ENCODE data around the gene RAD18. TPM values are rescaled to one million over a fixed set of nuclear protein-coding genes. Genes with fewer than 3 reads are reported as not detected.

The RAD18 gene
- polyA plus RNA-seq, 1 donor from 2014 or later, result 4.7 TPM

GRCh38 chr3:8837162-8837561 is 126.1 kb downstream of the RAD18 start:
- Histone ChIP-seq H3K9me2 (ENCODE audit: insufficient read depth, low read length) (no peaks in the 10 kb centered on the region), H3K4me3 (ENCODE audit: low read length) (no peak overlapping the region), H3K36me3 (ENCODE audit: insufficient read depth, low read length) (no peaks in the 10 kb centered on the region), H3K27me3 (ENCODE audit: insufficient read depth, low read depth, low read length) (no peaks in the 10 kb centered on the region), H3K4me2 (ENCODE audit: low read length) (no peak overlapping the region), H2AFZ (ENCODE audit: low read depth, low read length) (no peak overlapping the region), H3F3A (ENCODE audit: insufficient read depth, low read length, poor library complexity, severe bottlenecking) (no peaks in the 10 kb centered on the region), H4K20me1 (ENCODE audit: insufficient read depth) (no peaks in the 10 kb centered on the region), H3K79me2 (replicated peaks; ENCODE audit: insufficient read depth, low read length) (no peaks in the 10 kb centered on the region), H3K9ac (ENCODE audit: low read length) (no peak overlapping the region), H3K9me3 (ENCODE audit: low read length) (no peaks in the 10 kb centered on the region), H3K27ac (ENCODE audit: low read length) (no peak overlapping the region)
- TF ChIP-seq MXI1 (conservative IDR thresholded peaks at IDR 0.05; ENCODE audit: poor library complexity, severe bottlenecking) (no peak), SMC3 (conservative IDR thresholded peaks at IDR 0.05; ENCODE audit: poor library complexity) (no peak), CTCF (IDR thresholded peaks at IDR 0.05; ENCODE audit: poor library complexity, severe bottlenecking) (no peak), TAF1 (IDR thresholded peaks at IDR 0.05; ENCODE audit: low read depth) (no peak), POLR2AphosphoS5 (IDR thresholded peaks at IDR 0.05) (no peak), EP300 (conservative IDR thresholded peaks at IDR 0.05; ENCODE audit: poor library complexity, severe bottlenecking) (no peak), EZH2 (IDR thresholded peaks at IDR 0.05; ENCODE audit: borderline replicate concordance, insufficient read depth, low read length, poor library complexity, severe bottlenecking) (no peak), RAD21 (conservative IDR thresholded peaks at IDR 0.05) (no peak), REST (IDR thresholded peaks at IDR 0.05; ENCODE audit: borderline replicate concordance) (no peak)

GRCh38 chr3:8836096-8836495 is 127.2 kb downstream of the RAD18 start:
- Histone ChIP-seq H3K36me3 (ENCODE audit: insufficient read depth, low read length) (no peaks in the 10 kb centered on the region), H3K4me3 (ENCODE audit: low read length) (no peak overlapping the region), H3K9me2 (ENCODE audit: insufficient read depth, low read length) (no peaks in the 10 kb centered on the region), H4K20me1 (ENCODE audit: insufficient read depth) (no peaks in the 10 kb centered on the region), H3F3A (ENCODE audit: insufficient read depth, low read length, poor library complexity, severe bottlenecking) (no peaks in the 10 kb centered on the region), H3K4me2 (ENCODE audit: low read length) (no peak overlapping the region), H3K79me2 (replicated peaks; ENCODE audit: insufficient read depth, low read length) (no peaks in the 10 kb centered on the region), H3K27me3 (ENCODE audit: insufficient read depth, low read depth, low read length) (no peaks in the 10 kb centered on the region), H3K9ac (ENCODE audit: low read length) (no peak overlapping the region), H3K27ac (ENCODE audit: low read length) (no peak overlapping the region), H3K9me3 (ENCODE audit: low read length) (no peaks in the 10 kb centered on the region), H2AFZ (ENCODE audit: low read depth, low read length) (no peak overlapping the region)
- TF ChIP-seq CTCF (IDR thresholded peaks at IDR 0.05; ENCODE audit: poor library complexity, severe bottlenecking), result no peak
- TF ChIP-seq EZH2 (IDR thresholded peaks at IDR 0.05; ENCODE audit: borderline replicate concordance, insufficient read depth, low read length, poor library complexity, severe bottlenecking), result no peak
- no peak for TF ChIP-seq REST (IDR thresholded peaks at IDR 0.05; ENCODE audit: borderline replicate concordance)
- no peak for TF ChIP-seq POLR2AphosphoS5 (IDR thresholded peaks at IDR 0.05)
- TF ChIP-seq TAF1 (IDR thresholded peaks at IDR 0.05; ENCODE audit: low read depth), result no peak
- TF ChIP-seq MXI1 (conservative IDR thresholded peaks at IDR 0.05; ENCODE audit: poor library complexity, severe bottlenecking), result no peak
- TF ChIP-seq EP300 (conservative IDR thresholded peaks at IDR 0.05; ENCODE audit: poor library complexity, severe bottlenecking), result no peak
- no peak for TF ChIP-seq SMC3 (conservative IDR thresholded peaks at IDR 0.05; ENCODE audit: poor library complexity)
- TF ChIP-seq RAD21 (conservative IDR thresholded peaks at IDR 0.05), result no peak
